ENCODE results near the gene KCNJ9.

The KCNJ9 gene

DNA sequence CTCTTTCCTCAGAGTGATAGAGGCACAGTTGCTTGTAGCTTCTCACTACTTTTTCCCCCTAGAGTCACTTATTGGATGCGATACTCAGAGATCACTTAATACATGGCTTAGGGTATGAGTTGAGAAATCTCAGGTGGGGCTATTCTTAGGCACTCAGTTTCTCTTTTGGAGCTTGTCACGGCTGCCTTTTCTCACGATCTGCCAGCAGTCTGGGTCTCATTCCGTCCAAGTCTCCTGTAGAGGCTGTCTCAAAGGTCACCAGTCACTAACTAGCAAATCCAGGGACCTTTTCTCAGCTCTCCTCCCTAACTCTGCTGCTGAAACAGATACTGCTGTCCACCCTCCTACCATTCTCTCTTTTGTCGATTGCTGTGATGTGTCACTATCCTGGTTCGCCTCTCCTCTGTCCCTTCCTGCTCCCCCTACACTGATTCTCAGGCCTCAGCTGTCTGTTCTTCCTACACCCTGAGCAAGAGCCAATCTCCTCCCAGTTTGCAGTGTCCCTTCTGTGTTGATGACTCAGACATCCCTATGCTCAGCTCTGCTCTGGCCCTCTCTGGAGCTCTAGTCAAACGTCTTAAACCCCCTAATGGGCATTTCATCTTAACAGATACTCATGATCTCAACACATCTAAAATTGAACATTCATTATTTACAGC lies 46.7 kb downstream of the KCNJ9 start:
- Histone ChIP-seq H3K79me2 (ENCODE audit: insufficient read depth, low read length) (no peaks in the 10 kb centered on the region), H3K36me3 (ENCODE audit: insufficient read depth, low read length) (no peaks in the 10 kb centered on the region), H3K27me3 (ENCODE audit: insufficient read depth, low read length, poor library complexity) (peaks cover 21% of the 10 kb centered on the region), H3K9ac (ENCODE audit: low read depth, low read length) (no peak overlapping the region), H4K20me1 (ENCODE audit: insufficient read depth, low read length) (no peaks in the 10 kb centered on the region), H3K4me1 (ENCODE audit: insufficient read depth, low read length) (no peaks in the 10 kb centered on the region), H3K4me3 (ENCODE audit: low read depth in 1 of 2, low read length in 2 of 2) (no peak overlapping the region), H3K27ac (ENCODE audit: low read length) (no peak overlapping the region), H2AFZ (ENCODE audit: low read depth, low read length) (no peak overlapping the region), H3K4me2 (ENCODE audit: insufficient read depth, low read length) (no peak overlapping the region), H3K9me3 (ENCODE audit: insufficient read depth, low read length, severe bottlenecking) (no peaks in the 10 kb centered on the region)
- no peak for ATAC-seq (ENCODE audit: insufficient read depth, low read depth)
- TF ChIP-seq EZH2 (IDR thresholded peaks at IDR 0.05; ENCODE audit: borderline replicate concordance, low read depth, low read length, severe bottlenecking) = no peak
- TF ChIP-seq, protein P1, sequence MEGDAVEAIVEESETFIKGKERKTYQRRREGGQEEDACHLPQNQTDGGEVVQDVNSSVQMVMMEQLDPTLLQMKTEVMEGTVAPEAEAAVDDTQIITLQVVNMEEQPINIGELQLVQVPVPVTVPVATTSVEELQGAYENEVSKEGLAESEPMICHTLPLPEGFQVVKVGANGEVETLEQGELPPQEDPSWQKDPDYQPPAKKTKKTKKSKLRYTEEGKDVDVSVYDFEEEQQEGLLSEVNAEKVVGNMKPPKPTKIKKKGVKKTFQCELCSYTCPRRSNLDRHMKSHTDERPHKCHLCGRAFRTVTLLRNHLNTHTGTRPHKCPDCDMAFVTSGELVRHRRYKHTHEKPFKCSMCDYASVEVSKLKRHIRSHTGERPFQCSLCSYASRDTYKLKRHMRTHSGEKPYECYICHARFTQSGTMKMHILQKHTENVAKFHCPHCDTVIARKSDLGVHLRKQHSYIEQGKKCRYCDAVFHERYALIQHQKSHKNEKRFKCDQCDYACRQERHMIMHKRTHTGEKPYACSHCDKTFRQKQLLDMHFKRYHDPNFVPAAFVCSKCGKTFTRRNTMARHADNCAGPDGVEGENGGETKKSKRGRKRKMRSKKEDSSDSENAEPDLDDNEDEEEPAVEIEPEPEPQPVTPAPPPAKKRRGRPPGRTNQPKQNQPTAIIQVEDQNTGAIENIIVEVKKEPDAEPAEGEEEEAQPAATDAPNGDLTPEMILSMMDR (IDR thresholded peaks at IDR 0.05; ENCODE audit: borderline replicate concordance, extremely low read depth, low read length, poor library complexity, severe bottlenecking) = no peak
- no peak for DNase-seq

DNA sequence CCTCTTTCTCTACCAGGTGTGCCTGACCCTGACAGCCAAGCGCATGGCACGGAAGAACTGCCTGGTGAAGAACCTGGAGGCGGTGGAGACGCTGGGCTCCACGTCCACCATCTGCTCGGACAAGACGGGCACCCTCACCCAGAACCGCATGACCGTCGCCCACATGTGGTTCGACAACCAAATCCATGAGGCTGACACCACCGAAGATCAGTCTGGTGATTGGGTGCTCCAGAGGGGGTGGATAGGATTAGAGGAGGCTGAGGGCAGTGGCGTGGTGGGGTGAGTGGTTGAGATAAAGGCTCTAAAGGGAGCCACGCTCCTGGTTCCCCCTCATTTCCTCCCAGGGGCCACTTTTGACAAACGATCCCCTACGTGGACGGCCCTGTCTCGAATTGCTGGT lies 47.3 kb downstream of the KCNJ9 start:
- no peak overlapping the region for H3K4me2 ChIP-seq (ENCODE audit: insufficient read depth, low read length)
- no peak overlapping the region for H2AFZ ChIP-seq (ENCODE audit: low read depth, low read length)
- H3K9ac ChIP-seq (ENCODE audit: low read depth, low read length) = no peak overlapping the region
- no peak for ATAC-seq (ENCODE audit: insufficient read depth, low read depth)
- DNase-seq = no peak
- no peak overlapping the region for H3K4me3 ChIP-seq (ENCODE audit: low read depth in 1 of 2, low read length in 2 of 2)
- H3K4me1 ChIP-seq (ENCODE audit: insufficient read depth, low read length) = no peaks in the 10 kb centered on the region
- H4K20me1 ChIP-seq (ENCODE audit: insufficient read depth, low read length) = no peaks in the 10 kb centered on the region
- H3K27me3 ChIP-seq (ENCODE audit: insufficient read depth, low read length, poor library complexity) = peaks cover 23% of the 10 kb centered on the region
- no peaks in the 10 kb centered on the region for H3K36me3 ChIP-seq (ENCODE audit: insufficient read depth, low read length)
- H3K79me2 ChIP-seq (ENCODE audit: insufficient read depth, low read length) = no peaks in the 10 kb centered on the region
- TF ChIP-seq EZH2 (IDR thresholded peaks at IDR 0.05; ENCODE audit: borderline replicate concordance, low read depth, low read length, severe bottlenecking) = no peak
- TF ChIP-seq, protein P1 (IDR thresholded peaks at IDR 0.05; ENCODE audit: borderline replicate concordance, extremely low read depth, low read length, poor library complexity, severe bottlenecking) = no peak
- H3K9me3 ChIP-seq (ENCODE audit: insufficient read depth, low read length, severe bottlenecking) = no peaks in the 10 kb centered on the region
- no peak overlapping the region for H3K27ac ChIP-seq (ENCODE audit: low read length)

DNA sequence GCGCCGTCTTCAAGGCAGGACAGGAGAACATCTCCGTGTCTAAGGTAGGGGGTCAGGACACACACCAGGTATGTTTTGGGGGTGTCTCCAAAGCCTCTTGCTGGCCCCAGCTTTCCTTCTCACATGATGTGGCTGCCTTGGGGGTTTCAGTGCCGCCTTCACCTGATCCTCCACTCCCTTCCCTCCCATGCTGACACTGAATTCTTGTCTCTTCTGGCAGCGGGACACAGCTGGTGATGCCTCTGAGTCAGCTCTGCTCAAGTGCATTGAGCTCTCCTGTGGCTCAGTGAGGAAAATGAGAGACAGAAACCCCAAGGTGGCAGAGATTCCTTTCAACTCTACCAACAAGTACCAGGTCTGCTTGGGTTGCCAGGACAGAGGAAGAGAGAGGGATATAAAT lies 47.7 kb downstream of the KCNJ9 start:
- H3K79me2 ChIP-seq (ENCODE audit: insufficient read depth, low read length) = no peaks in the 10 kb centered on the region
- H4K20me1 ChIP-seq (ENCODE audit: insufficient read depth, low read length) = no peaks in the 10 kb centered on the region
- H2AFZ ChIP-seq (ENCODE audit: low read depth, low read length) = no peak overlapping the region
- H3K4me1 ChIP-seq (ENCODE audit: insufficient read depth, low read length) = no peaks in the 10 kb centered on the region
- DNase-seq (no peak), ATAC-seq (ENCODE audit: insufficient read depth, low read depth) (no peak)
- TF ChIP-seq, protein P1 (IDR thresholded peaks at IDR 0.05; ENCODE audit: borderline replicate concordance, extremely low read depth, low read length, poor library complexity, severe bottlenecking) = no peak
- TF ChIP-seq EZH2 (IDR thresholded peaks at IDR 0.05; ENCODE audit: borderline replicate concordance, low read depth, low read length, severe bottlenecking) = no peak
- H3K27me3 ChIP-seq (ENCODE audit: insufficient read depth, low read length, poor library complexity) = peaks cover 21% of the 10 kb centered on the region
- no peak overlapping the region for H3K27ac ChIP-seq (ENCODE audit: low read length)
- H3K4me3 ChIP-seq (ENCODE audit: low read depth in 1 of 2, low read length in 2 of 2) = no peak overlapping the region
- H3K36me3 ChIP-seq (ENCODE audit: insufficient read depth, low read length) = no peaks in the 10 kb centered on the region
- H3K9me3 ChIP-seq (ENCODE audit: insufficient read depth, low read length, severe bottlenecking) = no peaks in the 10 kb centered on the region
- no peak overlapping the region for H3K4me2 ChIP-seq (ENCODE audit: insufficient read depth, low read length)
- H3K9ac ChIP-seq (ENCODE audit: low read depth, low read length) = no peak overlapping the region

Measured in DND-41 (cell line).